Sigmoid colon (tissue), 4 donors: Measurements from ENCODE around the gene ZNF81.

Experiments
- EP300 ChIP-seq, 4 donors: sonication (generic); formaldehyde crosslinking; IDR thresholded peaks; one replicate each; pipeline ENCODE4 v1.6.1; 2017; ENCODE audit warnings: antibody characterized with exemption in 4 of 4
- POLR2A ChIP-seq, 2 donors: fragments of 450-650 bp; IDR thresholded peaks; one replicate each; pipeline ENCODE4 v1.6.1; 2016; ENCODE audit warnings: antibody characterized with exemption in 2 of 2, mild to moderate bottlenecking in 2 of 2, moderate library complexity in 2 of 2
- POLR2AphosphoS5 ChIP-seq, 4 donors: sonication (generic); formaldehyde crosslinking; IDR thresholded peaks; one replicate each; pipeline ENCODE4 v1.6.1; 2017; ENCODE audit warnings: antibody characterized with exemption in 4 of 4
- TF ChIP-seq, protein P1 (sequence below), 4 experiments: fragments of 450-650 bp in 3 of 4; fragments of 200-600 bp in 1 of 4; IDR thresholded peaks; one replicate each; pipeline ENCODE4 v1.5.1; 2016 to 2019; ENCODE audit warnings: antibody characterized with exemption in 4 of 4, mild to moderate bottlenecking in 3 of 4, moderate library complexity in 2 of 4

DNA sequence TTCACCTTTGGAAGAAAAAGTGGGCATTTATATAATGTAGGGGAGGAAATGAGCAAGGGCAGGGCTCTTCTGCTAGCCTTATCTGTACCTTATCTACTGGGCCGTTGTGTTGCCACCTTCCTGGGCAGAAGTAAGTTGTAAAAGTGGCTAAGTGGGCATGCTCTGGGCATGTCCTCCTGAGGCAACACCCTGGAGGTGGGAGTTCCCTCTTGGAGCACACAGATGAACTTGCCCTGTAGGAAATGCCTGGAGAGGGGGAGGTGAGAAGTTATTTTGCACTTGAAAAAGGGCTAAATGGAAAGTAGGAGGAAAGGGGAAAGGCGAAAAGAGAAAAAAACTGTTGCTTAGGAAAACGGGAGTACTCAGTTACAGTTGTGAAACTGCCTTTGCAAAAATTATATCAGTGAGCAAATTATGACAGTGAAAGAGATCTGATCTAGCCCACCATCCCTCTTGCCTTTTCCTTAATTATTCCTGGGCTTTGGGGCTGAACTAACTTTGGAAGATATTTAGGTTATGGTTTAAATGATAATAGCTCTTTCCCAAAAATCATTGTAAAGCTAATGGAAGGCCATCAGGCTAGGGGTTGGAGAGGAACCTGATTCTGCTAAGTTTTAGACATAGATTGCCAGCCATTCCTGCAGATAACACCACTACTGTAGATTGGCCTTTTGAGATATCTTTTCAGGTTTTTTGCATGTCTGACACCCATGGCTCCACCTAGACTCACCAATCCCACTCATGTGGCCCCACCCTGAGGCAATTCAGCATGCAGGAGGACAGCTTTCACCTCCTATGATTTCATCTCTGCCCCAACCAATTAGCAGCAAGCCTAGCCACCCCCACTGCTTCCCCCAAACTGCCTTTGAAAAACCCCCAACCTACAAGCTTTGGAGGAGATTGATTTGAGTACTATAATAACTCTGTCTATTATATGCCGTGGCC is 20.5 kb upstream of the ZNF81 start:
- TF ChIP-seq, protein P1, sequence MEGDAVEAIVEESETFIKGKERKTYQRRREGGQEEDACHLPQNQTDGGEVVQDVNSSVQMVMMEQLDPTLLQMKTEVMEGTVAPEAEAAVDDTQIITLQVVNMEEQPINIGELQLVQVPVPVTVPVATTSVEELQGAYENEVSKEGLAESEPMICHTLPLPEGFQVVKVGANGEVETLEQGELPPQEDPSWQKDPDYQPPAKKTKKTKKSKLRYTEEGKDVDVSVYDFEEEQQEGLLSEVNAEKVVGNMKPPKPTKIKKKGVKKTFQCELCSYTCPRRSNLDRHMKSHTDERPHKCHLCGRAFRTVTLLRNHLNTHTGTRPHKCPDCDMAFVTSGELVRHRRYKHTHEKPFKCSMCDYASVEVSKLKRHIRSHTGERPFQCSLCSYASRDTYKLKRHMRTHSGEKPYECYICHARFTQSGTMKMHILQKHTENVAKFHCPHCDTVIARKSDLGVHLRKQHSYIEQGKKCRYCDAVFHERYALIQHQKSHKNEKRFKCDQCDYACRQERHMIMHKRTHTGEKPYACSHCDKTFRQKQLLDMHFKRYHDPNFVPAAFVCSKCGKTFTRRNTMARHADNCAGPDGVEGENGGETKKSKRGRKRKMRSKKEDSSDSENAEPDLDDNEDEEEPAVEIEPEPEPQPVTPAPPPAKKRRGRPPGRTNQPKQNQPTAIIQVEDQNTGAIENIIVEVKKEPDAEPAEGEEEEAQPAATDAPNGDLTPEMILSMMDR (IDR thresholded peaks at IDR 0.05), result no peak
- TF ChIP-seq POLR2A (IDR thresholded peaks at IDR 0.05), result no peak
- TF ChIP-seq POLR2AphosphoS5 (IDR thresholded peaks at IDR 0.05), result no peak
- no peak for TF ChIP-seq EP300 (IDR thresholded peaks at IDR 0.05)
